Body of pancreas (tissue), 4 donors: Measurements from ENCODE around the gene CCDC106.

Experiments used
- POLR2A ChIP-seq, 3 donors: fragments of 450-650 bp; IDR thresholded peaks; one replicate each; pipeline ENCODE4 v1.6.1; 2016; ENCODE audit warnings: antibody characterized with exemption in 3 of 3, mild to moderate bottlenecking in 2 of 3
- TF ChIP-seq, protein P1 (sequence below), 7 experiments: fragments of 450-650 bp in 4 of 7; fragments of 200-600 bp in 3 of 7; sonication (generic) in 3 of 7; IDR thresholded peaks; one replicate each; pipeline ENCODE4 v1.5.1; 2016 to 2019; ENCODE audit warnings: antibody characterized with exemption in 7 of 7

DNA sequence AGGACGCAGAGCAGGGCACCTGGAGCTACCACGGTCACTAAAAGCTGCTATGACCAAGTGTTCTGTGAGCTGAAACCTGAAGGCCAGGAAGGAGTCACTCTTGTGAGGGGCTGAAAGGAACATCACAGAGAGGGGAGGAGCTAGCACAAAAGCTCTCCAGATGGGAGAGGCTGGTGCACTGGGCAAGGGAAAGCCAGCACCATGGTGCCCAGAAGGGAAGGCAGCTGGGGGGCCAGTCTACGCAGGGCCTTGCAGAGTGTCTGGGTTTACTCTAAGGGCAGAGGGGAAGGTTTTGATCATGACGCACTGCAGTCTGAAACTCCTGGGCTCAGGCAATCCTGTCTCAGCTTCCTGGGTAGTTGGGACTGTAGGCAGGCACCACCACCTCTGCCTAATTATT, 11.3 kb upstream of the CCDC106 start:
- TF ChIP-seq POLR2A (IDR thresholded peaks at IDR 0.05) = no peak
- TF ChIP-seq, protein P1, sequence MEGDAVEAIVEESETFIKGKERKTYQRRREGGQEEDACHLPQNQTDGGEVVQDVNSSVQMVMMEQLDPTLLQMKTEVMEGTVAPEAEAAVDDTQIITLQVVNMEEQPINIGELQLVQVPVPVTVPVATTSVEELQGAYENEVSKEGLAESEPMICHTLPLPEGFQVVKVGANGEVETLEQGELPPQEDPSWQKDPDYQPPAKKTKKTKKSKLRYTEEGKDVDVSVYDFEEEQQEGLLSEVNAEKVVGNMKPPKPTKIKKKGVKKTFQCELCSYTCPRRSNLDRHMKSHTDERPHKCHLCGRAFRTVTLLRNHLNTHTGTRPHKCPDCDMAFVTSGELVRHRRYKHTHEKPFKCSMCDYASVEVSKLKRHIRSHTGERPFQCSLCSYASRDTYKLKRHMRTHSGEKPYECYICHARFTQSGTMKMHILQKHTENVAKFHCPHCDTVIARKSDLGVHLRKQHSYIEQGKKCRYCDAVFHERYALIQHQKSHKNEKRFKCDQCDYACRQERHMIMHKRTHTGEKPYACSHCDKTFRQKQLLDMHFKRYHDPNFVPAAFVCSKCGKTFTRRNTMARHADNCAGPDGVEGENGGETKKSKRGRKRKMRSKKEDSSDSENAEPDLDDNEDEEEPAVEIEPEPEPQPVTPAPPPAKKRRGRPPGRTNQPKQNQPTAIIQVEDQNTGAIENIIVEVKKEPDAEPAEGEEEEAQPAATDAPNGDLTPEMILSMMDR (IDR thresholded peaks at IDR 0.05) = no peak
